T-helper 9 cell (primary cell): ENCODE measurements around the gene CCND2.
"Not testable (repeated sequence)": the region's sequence is repeated elsewhere in the genome, so short reads cannot be mapped to it uniquely, and the experiment has no call there.

Experiments used
- DNase-seq: peaks from one replicate; pipeline ENCODE4 v3.0.0-alpha.2; 2020
- total RNA-seq, 2 donors: gene quantifications; one replicate each; lab custom pipeline; 2026; lab: John Stamatoyannopoulos, UW

The CCND2 gene
- total RNA-seq = 442 to 473 reads per million in 2 donors

DNA sequence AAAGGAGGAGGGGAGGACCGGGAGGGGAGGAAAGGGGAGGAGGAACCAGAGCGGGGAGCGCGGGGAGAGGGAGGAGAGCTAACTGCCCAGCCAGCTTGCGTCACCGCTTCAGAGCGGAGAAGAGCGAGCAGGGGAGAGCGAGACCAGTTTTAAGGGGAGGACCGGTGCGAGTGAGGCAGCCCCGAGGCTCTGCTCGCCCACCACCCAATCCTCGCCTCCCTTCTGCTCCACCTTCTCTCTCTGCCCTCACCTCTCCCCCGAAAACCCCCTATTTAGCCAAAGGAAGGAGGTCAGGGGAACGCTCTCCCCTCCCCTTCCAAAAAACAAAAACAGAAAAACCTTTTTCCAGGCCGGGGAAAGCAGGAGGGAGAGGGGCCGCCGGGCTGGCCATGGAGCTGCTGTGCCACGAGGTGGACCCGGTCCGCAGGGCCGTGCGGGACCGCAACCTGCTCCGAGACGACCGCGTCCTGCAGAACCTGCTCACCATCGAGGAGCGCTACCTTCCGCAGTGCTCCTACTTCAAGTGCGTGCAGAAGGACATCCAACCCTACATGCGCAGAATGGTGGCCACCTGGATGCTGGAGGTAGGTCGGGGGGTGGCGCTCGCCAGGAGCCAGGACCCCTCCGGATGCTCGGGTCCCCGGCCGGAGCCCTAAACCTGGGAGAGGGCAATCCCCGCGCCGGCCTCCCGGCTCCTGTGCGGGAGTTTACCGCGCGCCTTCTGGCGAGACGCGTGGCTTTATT, at the start of gene CCND2:
TSS of gene CCND2 (plus strand) at position 111 of the 744 bp plus-strand sequence. CDS start at position 390, 279 bp downstream.
- peak; percentile 64 for DNase-seq

DNA sequence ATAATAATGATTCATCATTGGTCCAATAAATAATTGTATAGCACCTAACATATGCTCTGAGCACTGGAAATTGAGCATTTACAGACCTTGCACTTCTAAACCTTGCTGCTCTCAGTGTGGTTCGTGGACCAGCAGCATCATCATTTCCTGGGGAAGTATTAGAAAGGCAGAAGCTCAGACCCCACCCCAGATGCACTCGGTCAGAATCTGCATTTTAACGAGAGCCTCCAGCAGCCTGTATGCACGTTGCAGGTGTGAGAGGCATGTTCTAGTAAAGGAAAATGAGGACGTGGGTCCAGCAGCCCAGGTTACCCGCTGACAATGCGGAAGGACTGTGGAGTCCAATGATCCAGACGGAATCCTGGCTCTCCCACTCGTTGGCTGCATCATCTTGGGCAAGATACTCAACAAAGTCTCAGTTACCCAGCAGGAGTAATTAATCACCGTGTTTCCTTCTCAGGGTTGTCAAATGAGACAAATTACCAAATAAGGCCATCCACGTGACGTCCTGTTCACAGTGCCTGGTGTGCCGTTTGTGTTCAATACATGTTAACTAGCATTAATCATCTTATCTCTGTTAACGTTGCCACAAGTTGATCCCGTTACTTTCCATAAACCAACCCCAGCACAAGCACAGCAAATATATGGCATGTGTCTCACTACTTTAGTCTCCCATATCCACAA, 49.2 kb upstream of the CCND2 start:
- DNase-seq = no peak

- DNase-seq = no peak
These were observed 48.0 kb upstream of the CCND2 start for GRCh38 chr12:4225571-4225970.

DNA sequence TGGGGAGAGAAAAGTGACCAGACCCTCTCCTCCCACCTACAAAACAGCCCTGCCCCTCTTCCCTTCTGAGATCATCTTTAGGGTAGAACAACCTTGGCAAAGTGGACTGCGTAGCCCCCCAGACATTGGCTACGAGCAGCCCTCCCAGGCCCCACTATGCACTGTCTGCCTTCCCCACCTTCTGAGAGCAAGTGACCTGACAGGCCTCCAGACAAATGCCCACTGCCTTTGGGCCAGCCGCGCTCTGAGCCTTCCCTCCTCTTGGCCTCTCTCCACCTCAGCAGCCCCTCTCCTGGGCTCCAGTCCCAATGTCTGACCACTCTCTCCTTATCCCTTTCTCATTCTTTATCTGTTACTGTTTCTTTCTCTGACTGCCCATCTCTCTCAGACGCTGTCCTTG, 46.5 kb upstream of the CCND2 start:
- no peak for DNase-seq

GRCh38 chr12:4228122-4228580, 45.4 kb upstream of the CCND2 start:
- no peak for DNase-seq

DNA sequence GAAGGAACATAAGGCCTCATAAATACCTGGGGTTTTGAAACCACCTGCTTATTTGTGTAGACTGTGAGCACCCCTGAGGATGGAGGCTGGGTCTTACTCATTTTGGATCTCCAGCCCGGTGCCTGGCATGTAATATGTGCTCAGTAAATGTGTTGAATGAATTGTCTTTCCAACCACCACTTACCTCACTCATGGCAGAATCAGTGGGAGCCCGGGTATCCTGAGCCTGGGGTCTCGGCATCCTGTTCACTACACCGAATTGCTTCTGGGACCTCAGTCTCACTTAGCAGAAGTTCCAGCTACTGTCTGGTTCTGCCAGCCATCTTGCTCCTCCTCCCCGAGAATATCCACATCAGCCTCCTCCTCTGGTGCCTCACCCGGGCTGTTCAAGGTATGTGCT, 43.0 kb upstream of the CCND2 start:
- DNase-seq = no peak

GRCh38 chr12:4238577-4238976, 35.0 kb upstream of the CCND2 start:
- DNase-seq = no peak

GRCh38 chr12:4239746-4240145, 33.8 kb upstream of the CCND2 start:
- DNase-seq = no peak

GRCh38 chr12:4240161-4240783, 33.3 kb upstream of the CCND2 start:
- DNase-seq = no peak

DNA sequence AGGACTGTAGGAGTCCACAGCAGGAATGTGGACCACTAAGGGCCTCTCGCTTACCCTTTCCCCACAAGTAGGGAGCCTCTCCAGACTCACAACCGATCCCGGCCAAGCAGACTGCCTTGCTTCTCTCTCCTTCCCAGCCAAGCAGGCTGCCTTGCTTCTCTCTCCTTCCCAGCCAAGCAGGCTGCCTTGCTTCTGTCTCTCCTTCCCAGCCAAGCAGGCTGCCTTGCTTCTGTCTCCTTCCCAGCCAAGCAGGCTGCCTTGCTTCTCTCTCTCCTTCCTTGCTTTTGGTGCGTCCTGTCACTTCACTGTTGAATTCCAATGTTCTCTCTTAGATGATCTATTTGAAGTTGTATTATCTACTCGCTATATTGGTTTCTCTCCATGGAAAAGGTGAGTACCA, 32.6 kb upstream of the CCND2 start:
- no peak for DNase-seq

- DNase-seq = no peak
These were observed 32.0 kb upstream of the CCND2 start for GRCh38 chr12:4241592-4241991.

DNA sequence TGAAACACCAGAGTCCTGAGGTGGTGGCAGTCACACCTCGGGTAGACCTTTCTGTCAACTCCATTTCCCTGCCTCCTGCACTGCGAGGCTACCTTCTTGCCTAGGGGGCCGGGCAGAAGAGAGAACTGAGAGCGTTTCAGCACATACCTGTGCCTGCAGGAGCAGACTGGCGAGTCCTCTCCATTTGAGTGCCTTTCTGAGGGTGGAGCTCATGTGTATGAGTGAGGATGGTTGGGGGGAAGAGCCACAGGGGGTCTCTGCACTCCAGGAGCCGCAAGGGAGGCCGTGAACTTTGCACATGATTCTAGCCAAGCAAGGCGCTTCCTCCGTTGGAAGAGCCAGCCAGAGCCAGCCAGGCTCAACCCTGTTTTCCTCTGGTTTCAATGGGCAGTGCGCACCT, 31.0 kb upstream of the CCND2 start:
- no peak for DNase-seq

- DNase-seq = no peak
These were observed 30.5 kb upstream of the CCND2 start for GRCh38 chr12:4243091-4243490.

DNA sequence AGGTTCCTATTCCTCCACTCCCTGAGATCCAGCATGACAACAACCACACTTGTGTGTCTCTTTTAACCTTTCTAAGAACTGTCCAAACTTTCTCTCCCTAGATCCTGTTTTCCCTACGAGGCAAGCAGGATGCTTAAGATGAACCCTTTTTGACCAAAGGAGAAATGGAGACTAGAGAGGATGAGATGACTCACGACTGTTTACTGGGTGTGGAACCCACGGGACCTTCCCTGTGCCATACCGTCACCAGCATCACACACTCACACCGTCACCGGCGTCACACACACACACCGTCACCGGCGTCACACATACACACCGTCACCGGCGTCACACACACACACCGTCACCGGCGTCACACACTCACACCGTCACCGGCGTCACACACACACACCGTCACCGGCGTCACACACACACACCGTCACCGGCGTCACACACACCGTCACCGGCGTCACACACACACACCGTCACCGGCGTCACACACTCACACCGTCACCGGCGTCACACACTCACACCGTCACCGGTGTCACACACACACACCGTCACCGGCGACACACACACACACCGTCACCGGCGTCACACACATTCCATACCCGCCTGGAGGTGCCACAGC, 30.0 kb upstream of the CCND2 start:
- not testable (repeated sequence) for DNase-seq

GRCh38 chr12:4244868-4245267, 28.7 kb upstream of the CCND2 start:
- no peak for DNase-seq

DNA sequence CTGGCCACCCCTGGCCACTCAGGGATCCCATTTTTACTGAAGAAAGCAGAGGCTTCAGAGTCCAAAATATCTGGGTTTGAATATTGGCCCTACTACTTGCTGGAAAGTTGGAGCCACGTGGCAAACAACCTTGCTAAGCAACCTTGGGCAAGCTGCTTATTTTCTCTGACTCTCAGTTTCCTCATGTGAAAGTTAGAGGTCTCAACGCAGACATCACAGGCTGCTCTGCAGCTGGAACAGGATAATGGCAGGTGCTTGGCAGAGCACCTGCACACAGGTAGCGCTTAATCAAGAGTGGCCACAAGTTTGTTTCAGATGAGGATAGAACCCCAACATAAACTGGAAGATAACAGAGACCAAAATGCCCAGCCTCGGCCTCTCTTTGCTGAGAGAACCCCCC, 28.1 kb upstream of the CCND2 start:
- no peak for DNase-seq

- DNase-seq = no peak
These were observed 27.4 kb upstream of the CCND2 start for GRCh38 chr12:4246116-4246515.

GRCh38 chr12:4250691-4251090, 22.9 kb upstream of the CCND2 start:
- DNase-seq = no peak

- no peak for DNase-seq
These were observed 22.2 kb upstream of the CCND2 start for GRCh38 chr12:4251216-4251891.

DNA sequence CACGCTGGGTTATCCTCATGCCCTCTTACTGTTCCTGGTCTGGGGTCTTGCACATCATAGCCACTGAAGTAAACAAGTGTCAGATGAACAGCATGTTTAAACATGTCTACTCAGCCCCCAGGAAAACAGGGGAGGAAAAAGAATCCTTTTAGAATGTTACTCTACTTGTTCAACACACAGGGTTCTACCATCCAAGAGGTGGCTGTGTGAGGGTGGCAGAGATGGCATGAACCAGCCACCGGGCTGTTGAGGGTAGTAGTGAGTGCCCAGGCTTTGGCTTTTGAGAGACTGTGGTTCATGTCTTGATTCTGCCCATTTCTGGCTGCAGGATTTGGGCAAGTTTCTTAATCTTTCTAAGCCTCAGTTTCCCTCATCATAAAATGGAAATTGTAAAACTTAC, 21.6 kb upstream of the CCND2 start:
- DNase-seq = no peak

GRCh38 chr12:4252601-4253000, 21.0 kb upstream of the CCND2 start:
- DNase-seq = no peak

GRCh38 chr12:4256043-4256826, 17.3 kb upstream of the CCND2 start:
- no peak for DNase-seq
